Nephron (organoid): ENCODE measurements around the gene RPL15.

Experiments
- H3K27ac Mint-ChIP-seq, 3 experiments: 2 replicates each; pipeline ENCODE4 v1.8.0; 2020; ENCODE audit warnings: mixed read lengths in 3 of 3, mild to moderate bottlenecking in 2 of 3, moderate library complexity in 1 of 3
- H3K27me3 Mint-ChIP-seq: 2 replicates; pipeline ENCODE4 v1.8.0; 2021; ENCODE audit warnings: low read depth, mild to moderate bottlenecking, moderate library complexity, mixed read lengths
- H3K36me3 Mint-ChIP-seq: 2 replicates; pipeline ENCODE4 v1.8.0; 2020; ENCODE audit warnings: low read depth, mixed read lengths
- H3K4me1 Mint-ChIP-seq: 2 replicates; pipeline ENCODE4 v1.8.0; 2020; ENCODE audit warnings: mixed read lengths
- H3K4me3 Mint-ChIP-seq, 3 experiments: 2 replicates each; pipeline ENCODE4 v1.8.0; 2020; ENCODE audit warnings: mild to moderate bottlenecking in 3 of 3, mixed read lengths in 3 of 3, moderate library complexity in 2 of 3
- H3K9me3 Mint-ChIP-seq: 2 replicates; pipeline ENCODE4 v1.8.0; 2020; ENCODE audit warnings: mixed read lengths
- CTCF ChIP-seq, 3 experiments: fragments of 200-600 bp; sonication (generic); IDR thresholded peaks; one replicate each; pipeline ENCODE4 v1.5.0; 2021; ENCODE audit warnings: antibody characterized with exemption in 3 of 3; ENCODE audit not compliant: unreplicated experiment in 3 of 3

Gene RPL15

GRCh38 chr3:23953523-23953922 lies 36.6 kb downstream of the RPL15 start:
- Mint-ChIP-seq H3K27me3 (no peaks in the 10 kb centered on the region), H3K4me1 (peaks cover 26% of the 10 kb centered on the region), H3K9me3 (no peaks in the 10 kb centered on the region), H3K4me3 (no peak overlapping the region), H3K36me3 (peaks cover 38% of the 10 kb centered on the region), H3K27ac (peak overlapping the region in 2 of 3 experiments; percentile 7 to 14)
- no peak for TF ChIP-seq CTCF (IDR thresholded peaks at IDR 0.05; ENCODE audit: unreplicated experiment in 3 of 3)

GRCh38 chr3:23954144-23954543 lies 37.2 kb downstream of the RPL15 start:
- Mint-ChIP-seq H3K36me3 (peaks cover 40% of the 10 kb centered on the region), H3K4me1 (peaks cover 26% of the 10 kb centered on the region), H3K27me3 (no peaks in the 10 kb centered on the region), H3K9me3 (no peaks in the 10 kb centered on the region), H3K27ac (no peak overlapping the region), H3K4me3 (no peak overlapping the region)
- no peak for TF ChIP-seq CTCF (IDR thresholded peaks at IDR 0.05; ENCODE audit: unreplicated experiment in 3 of 3)

GRCh38 chr3:23956701-23957100 lies 39.8 kb downstream of the RPL15 start:
- peaks cover 14% of the 10 kb centered on the region for H3K4me1 Mint-ChIP-seq
- TF ChIP-seq CTCF (IDR thresholded peaks at IDR 0.05; ENCODE audit: unreplicated experiment in 3 of 3) = no peak
- no peak overlapping the region for H3K27ac Mint-ChIP-seq
- no peaks in the 10 kb centered on the region for H3K27me3 Mint-ChIP-seq
- peaks cover 57% of the 10 kb centered on the region for H3K36me3 Mint-ChIP-seq
- no peaks in the 10 kb centered on the region for H3K9me3 Mint-ChIP-seq
- H3K4me3 Mint-ChIP-seq = no peak overlapping the region

- TF ChIP-seq CTCF (IDR thresholded peaks at IDR 0.05; ENCODE audit: unreplicated experiment in 3 of 3) = no peak
- no peak overlapping the region for H3K4me3 Mint-ChIP-seq
- H3K9me3 Mint-ChIP-seq = no peaks in the 10 kb centered on the region
- H3K27ac Mint-ChIP-seq = no peak overlapping the region
- H3K4me1 Mint-ChIP-seq = peaks cover 7% of the 10 kb centered on the region
- no peaks in the 10 kb centered on the region for H3K27me3 Mint-ChIP-seq
- H3K36me3 Mint-ChIP-seq = peaks cover 76% of the 10 kb centered on the region
Observed at GRCh38 chr3:23959135-23959900, 42.4 kb downstream of the RPL15 start.

GRCh38 chr3:23960649-23961048 lies 43.7 kb downstream of the RPL15 start:
- Mint-ChIP-seq H3K4me3 (no peak overlapping the region), H3K27ac (no peak overlapping the region), H3K27me3 (no peaks in the 10 kb centered on the region), H3K4me1 (peaks cover 15% of the 10 kb centered on the region), H3K36me3 (peaks cover 71% of the 10 kb centered on the region), H3K9me3 (no peaks in the 10 kb centered on the region)
- TF ChIP-seq CTCF (IDR thresholded peaks at IDR 0.05; ENCODE audit: unreplicated experiment in 3 of 3) = no peak

- H3K27me3 Mint-ChIP-seq = no peaks in the 10 kb centered on the region
- H3K36me3 Mint-ChIP-seq = peaks cover 71% of the 10 kb centered on the region
- no peak overlapping the region for H3K4me3 Mint-ChIP-seq
- H3K4me1 Mint-ChIP-seq = peaks cover 19% of the 10 kb centered on the region
- H3K9me3 Mint-ChIP-seq = no peaks in the 10 kb centered on the region
- H3K27ac Mint-ChIP-seq = no peak overlapping the region
- TF ChIP-seq CTCF (IDR thresholded peaks at IDR 0.05; ENCODE audit: unreplicated experiment in 3 of 3) = no peak
Observed at GRCh38 chr3:23961066-23961465, 44.1 kb downstream of the RPL15 start.
